GM18951 (cell line): ENCODE measurements around the gene LILRA2.
"Not testable (repeated sequence)": the region's sequence is repeated elsewhere in the genome, so short reads cannot be mapped to it uniquely, and the experiment has no call there.

Source experiments
- POLR2A ChIP-seq: IDR thresholded peaks from 4 replicates; pipeline ENCODE4 v1.6.1; 2011; ENCODE audit warnings: mild to moderate bottlenecking; ENCODE audit not compliant: insufficient read length, insufficient read depth; ENCODE audit errors: extremely low read depth
- in situ Hi-C: fragments of 300-500 bp; cut with MboI; formaldehyde crosslinking; loops from one replicate; pipeline ENCODE4 v1.12.0; 2022; ENCODE audit warnings: low sequenced_read_pairs, mixed read lengths, inconsistent platforms; ENCODE audit not compliant: unreplicated experiment

LILRA2 gene

DNA sequence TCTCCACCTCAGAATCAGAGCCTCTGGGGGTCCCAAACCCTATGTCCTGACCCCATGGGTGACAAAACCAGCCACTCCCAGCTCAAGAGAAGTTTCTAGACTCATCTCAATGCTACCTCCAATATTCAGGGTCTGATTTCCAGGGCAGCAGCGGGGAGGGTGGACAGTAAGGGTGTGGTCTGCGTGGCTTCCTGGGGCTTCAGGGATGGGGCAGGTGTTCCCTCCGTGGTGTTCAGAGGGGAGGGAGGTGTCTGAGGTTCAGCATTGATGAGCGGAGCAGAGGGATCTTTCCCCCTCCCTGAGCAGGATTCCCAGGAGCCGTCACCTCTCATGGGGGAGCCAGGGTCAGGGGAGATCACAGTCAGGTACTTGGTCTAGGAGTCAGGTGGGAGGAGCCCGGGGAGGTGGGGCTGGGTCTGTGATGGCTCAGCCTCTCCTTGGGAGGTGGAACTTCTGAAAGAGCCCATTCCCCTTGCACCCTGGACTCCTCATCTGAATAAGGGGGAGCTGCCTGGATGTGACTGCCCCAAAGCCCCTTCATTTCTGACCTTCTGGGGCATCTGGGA lies 2.9 kb downstream of the LILRA2 start:
- in situ Hi-C loops, result no loop called here
- TF ChIP-seq POLR2A, result no peak

DNA sequence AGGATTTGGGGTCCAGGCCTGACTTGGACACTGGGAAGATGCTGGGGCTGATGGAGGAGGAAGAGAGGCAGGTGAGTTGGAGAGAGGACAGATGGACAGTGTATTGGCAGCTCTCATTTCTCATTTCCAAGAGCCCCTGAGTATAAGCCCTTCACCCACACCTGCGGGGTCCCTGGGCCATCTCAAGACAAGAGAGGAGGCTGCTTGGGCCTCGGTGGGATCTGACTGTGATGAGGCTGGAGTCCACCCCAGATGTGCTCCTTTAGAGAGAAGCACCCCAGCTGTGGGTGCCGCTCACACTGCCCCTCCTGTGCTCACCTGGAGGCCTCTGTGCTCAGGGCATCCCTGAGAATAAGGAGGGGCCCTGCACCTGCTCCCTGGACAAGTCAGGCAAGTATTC lies 3.7 kb downstream of the LILRA2 start:
- TF ChIP-seq POLR2A, result no peak
- in situ Hi-C loops, result no loop called here

DNA sequence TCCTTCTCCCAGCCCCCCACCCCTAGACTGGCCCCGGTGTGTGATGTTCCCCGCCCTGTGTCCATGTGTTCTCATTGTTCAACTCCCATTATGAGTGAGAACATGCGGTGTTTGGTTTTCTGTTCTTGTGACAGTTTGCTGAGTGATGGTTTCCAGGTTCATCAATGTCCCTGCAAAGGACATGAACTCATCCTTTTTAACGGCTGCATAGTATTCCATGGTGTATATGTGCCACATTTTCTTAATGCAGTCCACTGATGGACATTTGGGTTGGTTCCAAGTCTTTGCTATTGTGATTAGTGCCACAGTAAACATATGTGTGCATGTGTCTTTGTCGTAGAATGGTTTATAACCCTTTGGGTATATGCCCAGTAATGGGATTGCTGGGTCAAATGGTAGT lies 4.7 kb downstream of the LILRA2 start:
- in situ Hi-C loops, result not testable (repeated sequence)

DNA sequence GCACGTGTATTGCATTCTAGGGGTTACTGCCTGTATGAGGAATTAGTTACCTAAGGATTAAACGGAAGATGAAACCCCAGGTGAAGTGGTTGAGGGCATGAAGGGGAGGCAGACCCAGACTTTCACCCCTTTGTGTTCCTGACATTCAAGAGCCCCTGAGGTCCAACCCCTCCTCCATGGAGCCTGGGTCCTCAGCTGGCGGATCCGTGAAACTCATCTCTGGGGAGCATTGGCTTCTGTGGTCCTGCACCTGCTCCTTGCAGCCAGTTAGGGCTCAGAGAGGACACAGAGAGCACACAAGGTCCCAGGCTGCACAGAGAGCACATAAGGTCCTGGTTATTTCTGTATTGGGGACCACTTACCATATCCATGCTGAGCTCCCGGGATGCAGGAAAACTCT lies 12.8 kb downstream of the LILRA2 start:
- in situ Hi-C loops, result no loop called here
- TF ChIP-seq POLR2A, result no peak

DNA sequence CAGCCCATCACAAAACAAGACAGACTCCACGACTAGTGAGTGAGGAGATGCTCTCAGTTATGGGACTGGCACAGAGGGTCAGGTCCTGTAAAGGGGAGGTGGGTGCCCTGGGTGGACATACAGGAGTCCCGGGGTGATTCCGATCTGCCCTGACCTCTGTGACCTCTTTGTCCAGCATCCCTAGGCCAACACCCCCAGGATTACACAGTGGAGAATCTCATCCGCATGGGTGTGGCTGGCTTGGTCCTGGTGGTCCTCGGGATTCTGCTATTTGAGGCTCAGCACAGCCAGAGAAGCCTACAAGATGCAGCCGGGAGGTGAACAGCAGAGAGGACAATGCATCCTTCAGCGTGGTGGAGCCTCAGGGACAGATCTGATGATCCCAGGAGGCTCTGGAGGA lies 13.4 kb downstream of the LILRA2 start:
- in situ Hi-C loops, result no loop called here
- TF ChIP-seq POLR2A, result no peak

DNA sequence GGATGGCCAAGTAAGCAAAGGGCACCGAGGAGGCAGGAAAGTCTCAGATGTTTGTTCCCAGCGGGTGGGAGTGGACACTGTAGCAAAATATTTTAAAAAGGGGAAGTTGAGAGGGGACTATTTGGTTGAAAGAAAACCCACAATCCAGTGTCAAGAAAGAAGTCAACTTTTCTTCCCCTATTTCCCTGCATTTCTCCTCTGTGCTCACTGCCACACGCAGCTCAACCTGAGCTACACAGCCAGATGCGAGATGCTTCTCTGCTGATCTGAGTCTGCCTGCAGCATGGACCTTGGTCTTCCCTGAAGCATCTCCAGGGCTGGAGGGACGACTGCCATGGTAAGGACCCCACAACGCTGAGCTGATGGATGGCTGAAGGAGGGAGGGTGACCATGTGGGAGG lies 19.9 kb downstream of the LILRA2 start, which contains the start of gene LILRA1:
Gene LILRA1 (plus strand): TSS at position 188 of the 400 bp plus-strand sequence. CDS start 613 bp downstream, outside the sequence.
- in situ Hi-C loops, result not testable (repeated sequence)

DNA sequence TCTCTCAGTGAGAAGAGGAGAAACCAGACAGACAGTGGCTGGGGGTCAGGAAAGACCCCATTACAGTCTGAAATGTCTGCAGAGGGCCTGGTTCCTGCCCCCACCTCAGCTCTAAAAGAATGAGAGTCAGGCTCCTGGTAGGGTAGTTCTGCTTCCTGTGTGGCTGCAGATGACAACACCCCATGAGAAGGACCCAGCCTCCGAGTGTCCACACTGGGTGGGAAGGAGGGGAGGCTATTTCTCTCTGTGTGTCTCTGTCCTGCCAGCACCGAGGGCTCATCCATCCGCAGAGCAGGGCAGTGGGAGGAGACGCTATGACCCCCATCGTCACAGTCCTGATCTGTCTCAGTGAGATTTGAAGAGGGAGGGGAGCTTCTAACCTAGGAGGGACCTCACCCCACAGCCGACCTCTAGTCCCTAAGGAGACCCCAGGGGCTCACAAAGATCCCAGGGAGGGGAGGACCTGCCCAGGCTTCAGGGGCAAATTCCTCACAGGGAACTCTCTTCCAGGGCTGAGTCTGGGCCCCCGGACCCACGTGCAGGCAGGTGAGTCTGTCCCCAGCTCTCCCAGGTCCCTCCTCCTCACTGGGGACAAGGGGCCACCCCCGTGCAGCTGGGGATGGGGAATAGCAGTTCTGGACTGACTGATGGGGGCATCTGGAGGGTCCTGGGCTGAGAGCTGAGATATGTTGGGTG lies 20.5 kb downstream of the LILRA2 start:
- in situ Hi-C loops, result not testable (repeated sequence)

DNA sequence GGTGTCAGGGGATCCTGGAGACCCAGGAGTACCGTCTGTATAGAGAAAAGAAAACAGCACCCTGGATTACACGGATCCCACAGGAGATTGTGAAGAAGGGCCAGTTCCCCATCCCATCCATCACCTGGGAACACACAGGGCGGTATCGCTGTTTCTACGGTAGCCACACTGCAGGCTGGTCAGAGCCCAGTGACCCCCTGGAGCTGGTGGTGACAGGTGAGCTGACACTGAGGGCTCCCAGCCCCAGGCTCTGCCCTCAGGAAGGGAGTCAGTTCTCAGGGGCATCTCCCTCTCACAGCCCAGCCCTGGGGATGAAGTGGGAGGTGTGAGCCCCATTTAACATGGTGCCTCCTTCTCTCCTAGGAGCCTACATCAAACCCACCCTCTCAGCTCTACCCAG lies 21.1 kb downstream of the LILRA2 start:
- in situ Hi-C loops, result no loop called here
- TF ChIP-seq POLR2A, result no peak

DNA sequence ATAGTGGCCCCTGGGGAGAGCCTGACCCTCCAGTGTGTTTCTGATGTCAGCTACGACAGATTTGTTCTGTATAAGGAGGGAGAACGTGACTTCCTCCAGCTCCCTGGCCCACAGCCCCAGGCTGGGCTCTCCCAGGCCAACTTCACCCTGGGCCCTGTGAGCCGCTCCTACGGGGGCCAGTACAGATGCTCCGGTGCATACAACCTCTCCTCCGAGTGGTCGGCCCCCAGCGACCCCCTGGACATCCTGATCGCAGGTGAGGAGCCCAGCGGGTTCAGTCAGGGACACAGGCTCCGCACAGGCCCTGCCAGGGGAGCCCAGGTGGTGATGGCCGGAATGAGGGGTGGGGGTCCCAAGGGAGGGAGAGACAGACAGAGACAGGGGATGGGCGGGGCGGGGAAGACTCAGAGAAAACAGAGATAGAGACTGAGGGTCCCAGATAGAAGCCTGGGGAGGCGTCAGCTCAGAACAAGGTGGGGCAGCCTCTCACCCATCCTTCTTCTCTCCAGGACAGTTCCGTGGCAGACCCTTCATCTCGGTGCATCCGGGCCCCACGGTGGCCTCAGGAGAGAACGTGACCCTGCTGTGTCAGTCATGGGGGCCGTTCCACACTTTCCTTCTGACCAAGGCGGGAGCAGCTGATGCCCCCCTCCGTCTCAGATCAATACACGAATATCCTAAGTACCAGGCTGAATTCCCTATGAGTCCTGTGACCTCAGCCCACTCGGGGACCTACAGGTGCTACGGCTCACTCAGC lies 22.3 kb downstream of the LILRA2 start:
- in situ Hi-C loops, result not testable (repeated sequence)

DNA sequence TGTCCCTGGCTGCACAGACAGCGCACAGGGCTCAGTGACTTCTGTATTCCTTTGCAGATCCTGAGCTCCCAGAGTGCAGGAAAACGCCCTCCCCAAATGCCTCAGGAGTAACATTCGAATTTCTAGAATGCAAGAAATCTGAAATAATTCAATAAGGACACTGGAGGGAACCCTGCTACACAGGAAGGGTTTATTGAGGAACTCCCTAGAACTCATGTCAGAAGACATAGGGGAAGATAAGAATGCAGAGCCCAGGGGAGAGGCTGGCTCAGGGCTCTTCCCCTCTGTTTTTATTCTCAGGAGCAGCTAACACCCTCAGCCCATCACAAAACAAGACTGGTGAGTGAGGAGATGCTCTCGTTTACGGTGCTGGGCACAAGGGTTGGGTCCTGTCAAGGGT lies 26.6 kb downstream of the LILRA2 start:
- in situ Hi-C loops, result no loop called here
- no peak for TF ChIP-seq POLR2A

DNA sequence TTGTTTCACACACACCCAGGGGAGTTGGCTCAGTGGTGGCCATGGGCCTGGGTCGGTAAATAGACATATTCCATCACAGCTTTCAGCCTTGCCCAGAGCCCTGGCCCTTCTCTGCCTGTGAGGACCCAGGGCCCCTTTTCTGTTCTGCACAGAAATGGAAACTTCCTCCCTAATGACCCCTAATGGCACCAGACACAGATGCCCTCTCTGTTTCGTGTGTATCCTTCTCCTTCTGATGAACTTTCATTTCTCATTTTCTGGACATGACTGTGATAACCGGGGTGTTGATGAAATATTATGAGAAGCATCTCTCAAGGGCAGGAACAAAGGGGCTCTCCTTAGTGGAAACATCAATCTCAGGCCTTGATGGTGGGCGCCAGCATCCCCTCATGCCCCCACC lies 32.6 kb downstream of the LILRA2 start:
- no peak for TF ChIP-seq POLR2A
- in situ Hi-C loops, result no loop called here

DNA sequence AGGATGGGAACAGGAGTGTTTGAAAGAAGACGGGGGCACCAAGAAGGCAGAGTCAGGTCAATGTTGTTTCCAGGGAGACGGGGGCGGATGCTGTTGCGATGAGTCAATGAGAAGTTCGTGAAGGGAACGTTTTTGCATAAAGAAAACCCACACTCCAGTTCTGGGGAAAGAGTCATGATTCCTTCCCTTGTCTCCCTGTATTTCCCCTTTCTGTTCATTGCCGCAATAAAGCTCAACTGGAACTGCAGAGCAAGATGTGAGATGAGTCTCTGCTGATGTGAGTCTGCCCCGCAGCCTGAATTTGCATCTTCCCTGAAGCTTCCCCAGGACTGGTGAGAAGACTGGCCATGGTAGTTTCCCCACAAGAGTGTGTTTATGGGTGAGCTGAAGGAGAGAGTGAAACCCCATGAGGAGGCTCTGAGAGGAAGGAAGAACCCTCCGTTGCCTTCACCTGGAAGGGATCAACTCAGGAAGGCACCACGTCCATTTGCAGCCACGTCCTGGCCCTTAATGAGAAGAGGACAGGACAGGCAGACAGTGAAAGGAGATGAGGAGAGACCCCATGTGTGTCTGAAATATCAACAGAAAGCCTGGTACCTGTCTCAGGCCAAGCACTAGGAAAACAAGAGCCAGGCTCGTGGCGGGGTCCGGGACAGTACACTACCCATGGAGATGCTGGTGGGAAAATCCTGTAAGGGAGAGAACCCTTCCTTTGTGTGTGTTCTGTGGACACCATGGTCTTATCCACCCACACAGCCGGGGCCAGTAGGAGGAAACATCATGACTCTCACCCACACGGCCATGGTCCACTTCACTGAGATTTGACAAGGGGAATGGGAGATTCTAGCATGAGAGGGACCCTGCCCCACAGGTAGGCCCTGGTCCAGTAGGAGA lies 33.5 kb downstream of the LILRA2 start:
- no peak for TF ChIP-seq POLR2A

DNA sequence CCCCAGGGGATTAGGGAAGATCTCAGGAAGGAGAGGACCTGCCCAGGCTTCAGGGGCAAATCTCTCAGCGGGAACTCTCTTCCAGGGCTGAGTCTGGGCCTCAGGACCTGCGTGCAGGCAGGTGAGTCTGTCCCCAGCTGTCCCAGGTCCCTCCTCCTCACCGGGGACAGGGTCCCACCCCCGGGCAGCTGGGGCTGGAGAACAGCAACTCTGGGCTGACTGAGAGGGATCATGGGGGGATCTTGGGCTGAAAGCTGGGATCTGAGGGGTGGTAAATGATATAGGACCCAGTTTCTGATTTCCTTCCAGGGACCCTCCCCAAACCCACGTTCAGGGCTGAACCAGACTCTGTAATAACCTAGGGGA lies 34.2 kb downstream of the LILRA2 start:
- TF ChIP-seq POLR2A, result no peak
- in situ Hi-C loops, result no loop called here

More for the DNA sequence above, 33.5 kb downstream of the LILRA2 start:
- in situ Hi-C loops, result no loop called here

DNA sequence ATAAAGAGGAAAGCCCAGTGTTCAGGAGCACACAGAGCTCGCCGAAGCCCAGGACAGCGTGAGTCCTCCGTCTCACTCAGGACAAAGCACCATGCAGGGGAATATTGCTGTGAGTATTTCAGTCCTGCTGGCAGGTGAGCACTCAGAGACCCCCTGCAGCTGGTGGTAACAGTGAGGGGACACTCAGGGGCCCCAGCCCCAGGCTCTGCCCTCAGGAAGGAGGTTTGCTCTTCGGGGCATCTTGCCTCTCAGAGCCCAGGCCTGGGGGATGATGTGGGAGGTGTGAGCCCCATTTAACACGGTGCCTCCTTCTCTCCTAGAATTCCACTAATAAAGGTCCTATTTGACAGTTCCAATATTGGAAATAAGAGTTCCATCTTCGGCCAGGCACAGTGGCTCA lies 34.6 kb downstream of the LILRA2 start:
- TF ChIP-seq POLR2A, result no peak
- in situ Hi-C loops, result no loop called here

DNA sequence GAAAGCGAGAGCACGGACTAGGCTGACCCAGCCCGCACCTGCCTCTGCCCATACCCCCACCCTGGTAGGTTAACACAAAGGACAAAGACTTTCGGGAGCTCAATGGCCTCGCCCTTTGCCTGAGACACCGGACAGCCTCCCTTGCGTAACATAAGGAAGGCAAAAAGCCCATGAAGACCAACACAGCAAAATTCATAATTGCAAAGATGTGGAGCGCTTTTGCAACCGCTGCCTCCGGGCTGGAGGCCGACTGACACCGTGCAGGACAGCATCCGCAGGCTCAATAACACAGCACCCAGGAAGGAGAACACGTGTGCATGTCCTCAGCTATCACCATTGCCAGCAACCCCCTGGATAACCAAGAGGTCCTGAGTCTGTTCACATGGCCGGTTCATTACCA lies 35.2 kb downstream of the LILRA2 start:
- no peak for TF ChIP-seq POLR2A
- in situ Hi-C loops, result no loop called here
